BJ (cell line): ENCODE data around the gene HLA-B. TPM values are rescaled to one million over a fixed set of nuclear protein-coding genes. Genes with fewer than 3 reads are reported as not detected.
A peak's percentile ranks its signal among the peaks of the same experiment; 100 is the strongest.
"Not testable (repeated sequence)": the region's sequence is repeated elsewhere in the genome, so short reads cannot be mapped to it uniquely, and the experiment has no call there.

ENCODE experiments used
- CTCF ChIA-PET: fragments of 350-600 bp; formaldehyde crosslinking; extraction: SDS; loops from one replicate; lab custom pipeline; 2021; ENCODE audit warnings: antibody characterized with exemption, inconsistent platforms; lab: Yijun Ruan, JAX
- POLR2A ChIA-PET: fragments of 300-600 bp; sonication (Branson Sonifier 250); formaldehyde crosslinking; extraction: SDS; loops from one replicate; lab custom pipeline; 2021; ENCODE audit warnings: antibody characterized with exemption; lab: Charles Lee
- DNase-seq: peaks from one replicate; pipeline ENCODE4 v3.0.0-alpha.2; 2011; ENCODE audit warnings: low read depth
- H3K27me3 ChIP-seq: 2 replicates; pipeline ENCODE4 v1.6.0; 2011; ENCODE audit warnings: low read length; ENCODE audit not compliant: control insufficient read depth, insufficient read depth
- H3K36me3 ChIP-seq: 2 replicates; pipeline ENCODE4 v1.5.1; 2011; ENCODE audit warnings: low read length; ENCODE audit not compliant: control insufficient read depth, insufficient read depth
- H3K4me3 ChIP-seq: 2 replicates; pipeline ENCODE4 v1.5.1; 2011; ENCODE audit warnings: low read depth, mild to moderate bottlenecking, control low read depth, low read length
- polyA plus RNA-seq: library from polyadenylated mRNA; depleted of rRNA; stranded (reverse); fragments of >200 nt; gene quantifications from 2 replicates; pipeline ENCODE4 v1.2.3, GENCODE V29; 2011
- TF ChIP-seq, protein P1 (sequence below): IDR thresholded peaks from 2 replicates; pipeline ENCODE4 v1.5.1; 2011; ENCODE audit warnings: low read depth, mild to moderate bottlenecking, control low read depth, inconsistent platforms, low read length, moderate library complexity; ENCODE audit not compliant: insufficient read depth

HLA-B gene
- polyA plus RNA-seq, 1 experiment: 1,777 TPM

GRCh38 chr6:31396422-31397152 is 39.6 kb upstream of the HLA-B start:
- no peak for DNase-seq
- POLR2A ChIA-PET: no interaction called here
- Histone ChIP-seq H3K27me3 (no peaks in the 10 kb centered on the region), H3K36me3 (no peaks in the 10 kb centered on the region), H3K4me3 (no peak overlapping the region)
- TF ChIP-seq, protein P1, sequence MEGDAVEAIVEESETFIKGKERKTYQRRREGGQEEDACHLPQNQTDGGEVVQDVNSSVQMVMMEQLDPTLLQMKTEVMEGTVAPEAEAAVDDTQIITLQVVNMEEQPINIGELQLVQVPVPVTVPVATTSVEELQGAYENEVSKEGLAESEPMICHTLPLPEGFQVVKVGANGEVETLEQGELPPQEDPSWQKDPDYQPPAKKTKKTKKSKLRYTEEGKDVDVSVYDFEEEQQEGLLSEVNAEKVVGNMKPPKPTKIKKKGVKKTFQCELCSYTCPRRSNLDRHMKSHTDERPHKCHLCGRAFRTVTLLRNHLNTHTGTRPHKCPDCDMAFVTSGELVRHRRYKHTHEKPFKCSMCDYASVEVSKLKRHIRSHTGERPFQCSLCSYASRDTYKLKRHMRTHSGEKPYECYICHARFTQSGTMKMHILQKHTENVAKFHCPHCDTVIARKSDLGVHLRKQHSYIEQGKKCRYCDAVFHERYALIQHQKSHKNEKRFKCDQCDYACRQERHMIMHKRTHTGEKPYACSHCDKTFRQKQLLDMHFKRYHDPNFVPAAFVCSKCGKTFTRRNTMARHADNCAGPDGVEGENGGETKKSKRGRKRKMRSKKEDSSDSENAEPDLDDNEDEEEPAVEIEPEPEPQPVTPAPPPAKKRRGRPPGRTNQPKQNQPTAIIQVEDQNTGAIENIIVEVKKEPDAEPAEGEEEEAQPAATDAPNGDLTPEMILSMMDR: peak; percentile 87
- CTCF ChIA-PET: interaction anchor here (0.6 to 5.4 kb wide), 10 partner anchors 14 to 143 kb away, joined by 3 to 58 read pairs (median 4); no protein-coding TSS in a partner anchor

DNA sequence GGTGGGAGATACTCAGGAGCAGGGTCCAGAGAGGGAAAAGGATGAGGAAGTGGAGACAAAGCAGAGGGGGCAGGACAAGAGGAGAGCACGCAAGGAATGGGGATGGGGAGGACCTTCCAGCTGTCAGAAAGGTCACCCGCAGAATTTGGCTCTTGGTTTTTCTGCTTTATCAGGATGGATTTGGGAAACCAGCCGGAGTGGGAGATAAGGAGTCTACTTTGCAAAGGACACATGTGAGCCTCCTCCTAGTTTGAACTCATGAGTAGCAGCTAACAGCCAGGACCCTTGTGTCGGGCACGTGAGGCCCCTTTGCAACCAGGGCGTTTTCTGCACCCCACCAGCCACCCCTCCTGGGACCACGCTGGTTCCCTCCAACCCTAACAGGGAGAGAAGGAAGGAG is 38.9 kb upstream of the HLA-B start:
- TF ChIP-seq, protein P1: no peak
- no peaks in the 10 kb centered on the region for H3K27me3 ChIP-seq
- H3K36me3 ChIP-seq: no peaks in the 10 kb centered on the region
- ChIA-PET POLR2A (no interaction called here), CTCF (interaction anchor here (0.6 to 3.7 kb wide), 7 partner anchors 14 to 144 kb away, joined by 3 to 29 read pairs (median 3); no protein-coding TSS in a partner anchor)
- DNase-seq: no peak
- no peak overlapping the region for H3K4me3 ChIP-seq

DNA sequence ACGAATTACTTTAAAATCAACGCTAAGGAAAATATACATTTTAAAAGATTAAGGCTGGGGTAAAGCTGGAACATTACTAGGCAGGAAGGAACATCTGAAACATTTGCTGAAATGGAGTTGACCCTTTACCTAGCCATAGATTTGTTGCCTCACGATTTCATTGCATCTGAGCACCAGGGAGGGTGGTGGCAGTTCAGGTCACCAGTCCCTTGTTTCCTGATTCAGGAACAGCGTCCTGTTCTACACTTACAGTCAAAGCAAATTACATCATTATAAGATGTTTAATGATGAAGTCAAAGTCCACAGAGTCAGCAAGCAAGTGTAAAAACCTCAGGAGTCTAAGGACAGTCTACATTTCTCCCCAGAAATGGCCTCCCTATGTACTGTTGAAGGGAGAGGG is 37.4 kb upstream of the HLA-B start:
- ChIA-PET POLR2A (no interaction called here), CTCF (interaction anchor here (1.2 to 3.7 kb wide), 2 partner anchors 48 to 92 kb away, joined by 3 to 29 read pairs; no protein-coding TSS in a partner anchor)
- no peak overlapping the region for H3K4me3 ChIP-seq

GRCh38 chr6:31393932-31394331 is 37.0 kb upstream of the HLA-B start:
- DNase-seq: no peak
- Histone ChIP-seq H3K27me3 (no peaks in the 10 kb centered on the region), H3K36me3 (no peaks in the 10 kb centered on the region), H3K4me3 (no peak overlapping the region)
- ChIA-PET POLR2A (no interaction called here), CTCF (interaction anchor here (1.2 to 3.7 kb wide), 2 partner anchors 48 to 93 kb away, joined by 3 to 29 read pairs; no protein-coding TSS in a partner anchor)
- TF ChIP-seq, protein P1: no peak

More for the DNA sequence above, 37.4 kb upstream of the HLA-B start:
- Histone ChIP-seq H3K27me3 (no peaks in the 10 kb centered on the region), H3K36me3 (no peaks in the 10 kb centered on the region)
- no peak for DNase-seq
- TF ChIP-seq, protein P1: no peak

GRCh38 chr6:31389802-31390132 is 32.8 kb upstream of the HLA-B start:
- CTCF ChIA-PET: interaction anchor here (1.1 to 1.5 kb wide), 2 partner anchors 52 to 195 kb away, joined by 3 read pairs; no protein-coding TSS in a partner anchor
- DNase-seq, H3K4me3 ChIP-seq, H3K27me3 ChIP-seq, H3K36me3 ChIP-seq, POLR2A ChIA-PET: not testable (repeated sequence)

DNA sequence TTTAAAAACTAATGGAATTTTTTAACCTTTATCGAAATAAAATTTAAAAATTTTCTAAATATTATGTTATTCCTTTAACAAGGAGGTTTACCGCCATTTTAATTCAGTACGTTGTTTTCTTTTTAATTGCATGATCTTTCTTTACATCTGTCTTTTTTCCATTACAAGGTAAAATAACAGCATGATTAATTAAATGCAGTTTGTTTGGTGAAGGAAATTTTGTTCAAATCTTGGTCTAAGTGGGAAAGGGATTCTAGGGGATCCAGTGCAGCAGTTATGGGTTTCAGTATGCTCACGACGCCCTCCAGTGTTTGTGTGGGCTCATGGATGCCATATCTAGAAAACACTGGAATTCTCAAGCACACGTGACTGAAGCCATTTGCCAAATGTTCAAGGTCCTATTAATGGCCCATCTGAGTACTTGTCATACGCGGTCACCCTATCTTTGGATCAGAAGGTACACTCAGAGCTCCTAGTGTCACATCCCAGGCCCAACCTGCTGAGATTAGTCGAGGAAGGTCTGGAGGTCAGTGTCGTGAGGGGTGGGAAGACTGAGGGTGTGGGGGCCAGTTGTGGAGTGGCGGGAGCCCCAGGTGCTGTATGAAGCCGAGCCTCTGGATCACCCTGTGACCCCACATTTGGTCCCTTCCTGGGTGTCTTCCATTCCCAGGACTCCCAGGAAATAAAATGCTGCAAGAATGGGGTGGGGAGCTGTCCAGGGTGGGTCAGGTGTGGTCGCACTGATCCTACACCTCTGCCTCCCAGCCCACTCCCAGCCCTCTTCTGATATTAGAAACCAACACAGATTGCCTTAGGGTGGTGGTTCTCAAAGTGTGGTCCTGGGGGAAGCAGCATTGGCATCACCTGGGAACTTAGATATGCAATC is 32.2 kb upstream of the HLA-B start:
- CTCF ChIA-PET, POLR2A ChIA-PET, H3K36me3 ChIP-seq, DNase-seq, H3K4me3 ChIP-seq, H3K27me3 ChIP-seq: not testable (repeated sequence)
